Measurements from ENCODE around the gene EIF4A2. TPM values are rescaled to one million over a fixed set of nuclear protein-coding genes. Genes with fewer than 3 reads are reported as not detected.
A peak's percentile ranks its signal among the peaks of the same experiment; 100 is the strongest.

EIF4A2 gene
- total RNA-seq, 1 experiment from 2014 or later = 398 TPM

DNA sequence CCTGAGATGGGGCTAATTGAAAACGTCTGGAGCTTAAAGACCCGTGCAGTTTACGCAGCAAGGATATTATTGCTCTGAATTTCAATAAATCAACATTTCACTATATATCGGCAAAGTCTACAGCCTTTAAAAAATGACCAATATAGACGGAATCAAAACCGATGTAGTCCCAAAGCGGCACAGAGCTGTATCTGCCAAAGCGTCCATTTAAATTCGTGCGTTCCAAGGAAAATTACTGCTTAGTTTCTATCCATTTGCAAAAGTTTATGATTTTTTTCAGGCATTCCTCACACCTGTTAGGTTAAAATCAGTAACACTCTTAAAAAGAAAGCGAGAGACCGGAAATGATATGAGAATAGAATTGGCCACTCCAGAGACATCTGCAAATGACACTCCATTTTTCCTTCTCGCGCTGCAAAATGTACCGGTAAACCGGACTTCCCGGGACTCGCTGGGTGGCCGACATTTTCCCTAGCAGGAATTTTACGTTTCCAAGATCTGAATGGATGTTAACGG, 777 bp upstream of the EIF4A2 start:
- Mint-ChIP-seq H3K4me3 (peak overlapping the region; percentile 99), H3K9me3 (peaks cover 11% of the 10 kb centered on the region in 2 experiments), H3K27ac (peak overlapping the region; percentile 80 to 95 (median 87); a peak in 6 of 7 replicates), H3K36me3 (ENCODE audit: insufficient read depth in 1 of 3, low read depth in 3 of 3) (peaks cover 39 to 44% (median 42%) of the 10 kb centered on the region in 3 experiments), H3K4me1 (peaks cover 19 to 29% of the 10 kb centered on the region in 2 experiments), H3K27me3 (ENCODE audit: low read depth) (peaks cover 10% of the 10 kb centered on the region)
- no peak overlapping the region for H3T11ph ChIP-seq (ENCODE audit: low read length)
- no peak overlapping the region for H4K5ac ChIP-seq (ENCODE audit: insufficient read length, low read depth, low read length)
- H3K56ac ChIP-seq (ENCODE audit: insufficient read length, low read depth, low read length) = no peak overlapping the region
- H3K23ac ChIP-seq (ENCODE audit: insufficient read length, low read depth, low read length) = no peak overlapping the region
- H4K20me1 ChIP-seq (ENCODE audit: control insufficient read depth, insufficient read depth, insufficient read length) = no peaks in the 10 kb centered on the region
- H3K4me1 ChIP-seq (ENCODE audit: insufficient read depth, low read length) = no peaks in the 10 kb centered on the region
- no peak for DNase-seq
- H3K14ac ChIP-seq (ENCODE audit: insufficient read depth, low read length) = no peak overlapping the region
- TF ChIP-seq, protein P1, sequence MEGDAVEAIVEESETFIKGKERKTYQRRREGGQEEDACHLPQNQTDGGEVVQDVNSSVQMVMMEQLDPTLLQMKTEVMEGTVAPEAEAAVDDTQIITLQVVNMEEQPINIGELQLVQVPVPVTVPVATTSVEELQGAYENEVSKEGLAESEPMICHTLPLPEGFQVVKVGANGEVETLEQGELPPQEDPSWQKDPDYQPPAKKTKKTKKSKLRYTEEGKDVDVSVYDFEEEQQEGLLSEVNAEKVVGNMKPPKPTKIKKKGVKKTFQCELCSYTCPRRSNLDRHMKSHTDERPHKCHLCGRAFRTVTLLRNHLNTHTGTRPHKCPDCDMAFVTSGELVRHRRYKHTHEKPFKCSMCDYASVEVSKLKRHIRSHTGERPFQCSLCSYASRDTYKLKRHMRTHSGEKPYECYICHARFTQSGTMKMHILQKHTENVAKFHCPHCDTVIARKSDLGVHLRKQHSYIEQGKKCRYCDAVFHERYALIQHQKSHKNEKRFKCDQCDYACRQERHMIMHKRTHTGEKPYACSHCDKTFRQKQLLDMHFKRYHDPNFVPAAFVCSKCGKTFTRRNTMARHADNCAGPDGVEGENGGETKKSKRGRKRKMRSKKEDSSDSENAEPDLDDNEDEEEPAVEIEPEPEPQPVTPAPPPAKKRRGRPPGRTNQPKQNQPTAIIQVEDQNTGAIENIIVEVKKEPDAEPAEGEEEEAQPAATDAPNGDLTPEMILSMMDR (conservative IDR thresholded peaks at IDR 0.05) = no peak
- H3K79me2 ChIP-seq (ENCODE audit: insufficient read depth, low read length) = peaks cover 20% of the 10 kb centered on the region; the same call in 1 of the 2 replicates
- H3K23me2 ChIP-seq (ENCODE audit: insufficient read length, low read depth, low read length, poor library complexity, severe bottlenecking) = peaks cover 6% of the 10 kb centered on the region
- no peak overlapping the region for H2BK5ac ChIP-seq (ENCODE audit: insufficient read length, low read length)
- H2BK15ac ChIP-seq (ENCODE audit: low read depth, low read length) = no peak overlapping the region
- peak overlapping the region; percentile 93 for H3K4me2 ChIP-seq (ENCODE audit: insufficient read depth, insufficient read length, low read length)
- no peak overlapping the region for H2AK5ac ChIP-seq (ENCODE audit: insufficient read length, low read length)
- no peak overlapping the region for H2BK20ac ChIP-seq (ENCODE audit: low read depth, low read length, poor library complexity, severe bottlenecking)
- no peak overlapping the region for H4K8ac ChIP-seq (replicated peaks; ENCODE audit: insufficient read length, low read depth, low read length)
- H3K27ac ChIP-seq (ENCODE audit: insufficient read length, low read depth, low read length) = no peak overlapping the region
- H3K9ac ChIP-seq (ENCODE audit: extremely low read depth, insufficient read length, low read length) = peak overlapping the region; percentile 41
- no peaks in the 10 kb centered on the region for H3K9me3 ChIP-seq (ENCODE audit: control insufficient read depth, low read depth, low read length)
- no peak overlapping the region for H3K18ac ChIP-seq (ENCODE audit: insufficient read length, low read depth, low read length)
- no peak overlapping the region for H2AFZ ChIP-seq (ENCODE audit: low read length)
- no peak overlapping the region for H3K4ac ChIP-seq (ENCODE audit: low read depth, low read length)
- H3K79me1 ChIP-seq (ENCODE audit: insufficient read depth, low read depth, low read length, poor library complexity, severe bottlenecking) = no peaks in the 10 kb centered on the region
- no peak overlapping the region for H2BK120ac ChIP-seq (ENCODE audit: low read depth, low read length, poor library complexity, severe bottlenecking)
- no CpG with 5 or more reads among the region's 21 CpGs for WGBS (ENCODE audit: extremely low coverage, insufficient read length, low lambda C conversion rate)
- H3K27me3 ChIP-seq (ENCODE audit: insufficient read depth, low read length) = no peaks in the 10 kb centered on the region
- H2BK12ac ChIP-seq (ENCODE audit: insufficient read length, low read depth, low read length) = no peak overlapping the region
- H4K91ac ChIP-seq (ENCODE audit: insufficient read length, low read depth, low read length) = no peak overlapping the region

All from H9 (cell line).